Adrenal gland (tissue), 5 donors: ENCODE measurements around the gene POLE.

Source experiments
- POLR2A ChIP-seq, 2 donors: fragments of 450-650 bp; IDR thresholded peaks; one replicate each; pipeline ENCODE4 v1.6.1; 2017; ENCODE audit warnings: antibody characterized with exemption in 2 of 2, mild to moderate bottlenecking in 2 of 2, moderate library complexity in 1 of 2
- TF ChIP-seq, protein P1 (sequence below), 6 experiments: fragments of 450-650 bp in 4 of 6; fragments of 200-600 bp in 2 of 6; sonication (generic) in 1 of 6; IDR thresholded peaks; 1 replicate in 5 of 6; 2 replicates in 1 of 6; pipeline versions ENCODE4 v1.5.1 to v1.8.0; 2016 to 2021; ENCODE audit warnings: antibody characterized with exemption in 6 of 6, mild to moderate bottlenecking in 2 of 6, moderate library complexity in 1 of 6
- donor health status: DM: no; HTN: no; CAD: no.

DNA sequence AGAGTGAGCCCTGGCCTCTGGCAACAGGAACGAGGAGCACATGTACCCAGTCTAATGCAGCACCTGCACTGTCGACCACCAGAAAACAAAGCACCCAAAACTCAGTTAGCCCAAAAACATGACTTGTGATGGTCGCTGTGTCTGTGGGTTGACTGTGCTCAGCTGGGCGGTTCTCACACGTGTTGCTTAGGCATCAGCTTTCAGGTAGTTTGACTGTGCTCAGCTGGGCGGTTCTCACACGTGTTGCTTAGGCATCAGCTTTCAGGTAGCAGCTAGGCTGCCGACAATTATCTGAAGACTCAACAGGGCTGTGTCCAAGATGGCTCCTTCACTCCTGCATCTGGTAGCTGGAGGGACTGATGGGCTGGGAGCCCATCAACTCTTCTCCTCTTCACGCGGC lies 75.5 kb downstream of the POLE start:
- TF ChIP-seq, protein P1, sequence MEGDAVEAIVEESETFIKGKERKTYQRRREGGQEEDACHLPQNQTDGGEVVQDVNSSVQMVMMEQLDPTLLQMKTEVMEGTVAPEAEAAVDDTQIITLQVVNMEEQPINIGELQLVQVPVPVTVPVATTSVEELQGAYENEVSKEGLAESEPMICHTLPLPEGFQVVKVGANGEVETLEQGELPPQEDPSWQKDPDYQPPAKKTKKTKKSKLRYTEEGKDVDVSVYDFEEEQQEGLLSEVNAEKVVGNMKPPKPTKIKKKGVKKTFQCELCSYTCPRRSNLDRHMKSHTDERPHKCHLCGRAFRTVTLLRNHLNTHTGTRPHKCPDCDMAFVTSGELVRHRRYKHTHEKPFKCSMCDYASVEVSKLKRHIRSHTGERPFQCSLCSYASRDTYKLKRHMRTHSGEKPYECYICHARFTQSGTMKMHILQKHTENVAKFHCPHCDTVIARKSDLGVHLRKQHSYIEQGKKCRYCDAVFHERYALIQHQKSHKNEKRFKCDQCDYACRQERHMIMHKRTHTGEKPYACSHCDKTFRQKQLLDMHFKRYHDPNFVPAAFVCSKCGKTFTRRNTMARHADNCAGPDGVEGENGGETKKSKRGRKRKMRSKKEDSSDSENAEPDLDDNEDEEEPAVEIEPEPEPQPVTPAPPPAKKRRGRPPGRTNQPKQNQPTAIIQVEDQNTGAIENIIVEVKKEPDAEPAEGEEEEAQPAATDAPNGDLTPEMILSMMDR (IDR thresholded peaks at IDR 0.05) = no peak
- no peak for TF ChIP-seq POLR2A (IDR thresholded peaks at IDR 0.05)
